Esophagus squamous epithelium (tissue), 4 donors: Measurements from ENCODE around the gene EIF4E.

Source experiments
- CTCF ChIP-seq, 6 experiments: fragments of 450-650 bp in 4 of 6; fragments of 200-600 bp in 2 of 6; sonication (generic) in 2 of 6; IDR thresholded peaks; one replicate each; pipeline ENCODE4 v1.5.1; 2016 to 2019; ENCODE audit warnings: antibody characterized with exemption in 6 of 6, mild to moderate bottlenecking in 4 of 6, moderate library complexity in 4 of 6
- POLR2A ChIP-seq, 4 donors: fragments of 450-650 bp; IDR thresholded peaks; one replicate each; pipeline ENCODE4 v1.6.1; 2017; ENCODE audit warnings: antibody characterized with exemption in 4 of 4, mild to moderate bottlenecking in 4 of 4, moderate library complexity in 3 of 4

DNA sequence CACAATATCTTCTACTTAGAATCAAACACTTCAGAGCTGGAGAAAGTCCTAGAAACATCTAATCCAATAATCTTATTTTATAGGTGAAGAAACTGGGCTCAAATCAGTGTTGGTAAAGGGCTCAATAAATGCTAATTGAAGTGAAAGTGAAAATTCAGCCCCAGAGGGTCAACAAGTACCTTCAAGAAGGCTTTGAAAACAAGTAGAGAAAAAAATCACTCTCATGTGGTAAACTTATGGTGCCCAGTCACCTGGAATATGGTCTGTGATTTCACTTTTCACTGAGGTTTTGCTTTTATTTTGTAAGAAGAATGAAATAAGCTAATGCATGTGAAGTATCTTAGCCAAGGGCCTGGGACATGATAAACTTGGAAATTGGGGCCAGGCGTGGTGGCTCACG is 29.1 kb upstream of the EIF4E start:
- TF ChIP-seq CTCF (IDR thresholded peaks at IDR 0.05): no peak
- TF ChIP-seq POLR2A (IDR thresholded peaks at IDR 0.05): no peak
